Measurements from ENCODE around the gene TSPAN33. TPM values are rescaled to one million over a fixed set of nuclear protein-coding genes. Genes with fewer than 3 reads are reported as not detected.

The TSPAN33 gene, protein sequence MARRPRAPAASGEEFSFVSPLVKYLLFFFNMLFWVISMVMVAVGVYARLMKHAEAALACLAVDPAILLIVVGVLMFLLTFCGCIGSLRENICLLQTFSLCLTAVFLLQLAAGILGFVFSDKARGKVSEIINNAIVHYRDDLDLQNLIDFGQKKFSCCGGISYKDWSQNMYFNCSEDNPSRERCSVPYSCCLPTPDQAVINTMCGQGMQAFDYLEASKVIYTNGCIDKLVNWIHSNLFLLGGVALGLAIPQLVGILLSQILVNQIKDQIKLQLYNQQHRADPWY
- total RNA-seq (2014; rRNA removed; shearing (Covaris generic); ENCODE audit: low replicate concordance) = 11.1 and 21.8 TPM in 2 replicates

DNA sequence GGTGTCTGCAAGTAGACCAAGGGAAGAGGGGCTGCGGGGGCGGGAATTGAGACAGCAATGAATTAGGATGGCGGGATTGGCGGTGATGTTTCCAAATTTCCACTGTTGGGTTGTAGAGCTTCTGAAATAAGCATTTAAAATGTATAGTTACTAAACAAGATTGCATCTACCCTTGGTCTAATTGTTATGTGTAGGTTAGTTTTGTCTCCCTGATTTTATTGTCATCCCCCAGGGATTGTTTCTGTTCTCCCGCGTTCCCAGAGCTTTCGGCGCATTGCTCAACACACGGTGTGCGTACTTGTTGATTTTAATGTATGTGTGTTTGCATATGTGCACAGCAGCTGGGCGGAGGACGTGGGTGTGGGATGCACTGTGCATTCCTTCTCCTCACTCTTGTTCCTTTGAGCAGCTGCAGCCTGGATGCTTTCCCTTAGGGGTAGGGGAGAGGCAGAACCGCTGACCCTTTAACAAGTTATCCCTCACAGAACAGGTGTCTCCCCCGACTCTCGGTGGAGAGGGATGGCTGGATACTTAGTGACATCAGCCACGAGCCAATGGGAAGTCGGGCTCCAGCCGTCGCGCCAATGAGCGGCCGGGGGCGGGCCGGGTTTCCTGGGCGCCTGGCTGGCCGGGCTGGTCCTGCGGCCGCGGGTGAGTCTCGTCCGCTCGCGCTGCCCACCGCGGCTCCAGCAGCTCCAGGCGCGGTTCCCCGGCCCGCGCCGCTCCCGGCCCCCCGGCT lies at the start of gene TSPAN33:
Gene TSPAN33, plus strand, starts transcription at position 613 of the 739 bp plus-strand sequence. CDS start 274 bp downstream, outside the sequence.
- DNase-seq = peak; percentile 86
- H3K4me2 ChIP-seq (ENCODE audit: low read depth, low read length, poor library complexity, severe bottlenecking) = peak within 1 kb of the TSS; percentile 93
- H3K9ac ChIP-seq (ENCODE audit: low read length) = peak within 1 kb of the TSS; percentile 73
- no peak within 1 kb of the TSS for H3K27ac ChIP-seq (ENCODE audit: low read length)
- peak within 1 kb of the TSS; percentile 56; the same call in 1 of the 2 replicates for H2AFZ ChIP-seq (ENCODE audit: low read length)
- 0 out of 2 replicates have a peak, but pooled peaks cover 5% of the 10 kb centered on the region for H4K20me1 ChIP-seq (ENCODE audit: insufficient read depth, low read depth, low read length)
- H3K79me2 ChIP-seq (ENCODE audit: low read length) = no peaks in the 10 kb centered on the region
- peak within 1 kb of the TSS; percentile 75 for H3K4me3 ChIP-seq (ENCODE audit: low read length)
- H3K9me3 ChIP-seq (ENCODE audit: low read length) = no peaks in the 10 kb centered on the region
- peaks cover 29% of the 10 kb centered on the region for H3K4me1 ChIP-seq (ENCODE audit: low read length)
- H3K9me2 ChIP-seq (replicated peaks; ENCODE audit: insufficient read depth, low read length) = no peaks in the 10 kb centered on the region
- H3K36me3 ChIP-seq (ENCODE audit: insufficient read depth, low read length) = no peaks in the 10 kb centered on the region
- H3K27me3 ChIP-seq (ENCODE audit: low read length) = no peaks in the 10 kb centered on the region

DNA sequence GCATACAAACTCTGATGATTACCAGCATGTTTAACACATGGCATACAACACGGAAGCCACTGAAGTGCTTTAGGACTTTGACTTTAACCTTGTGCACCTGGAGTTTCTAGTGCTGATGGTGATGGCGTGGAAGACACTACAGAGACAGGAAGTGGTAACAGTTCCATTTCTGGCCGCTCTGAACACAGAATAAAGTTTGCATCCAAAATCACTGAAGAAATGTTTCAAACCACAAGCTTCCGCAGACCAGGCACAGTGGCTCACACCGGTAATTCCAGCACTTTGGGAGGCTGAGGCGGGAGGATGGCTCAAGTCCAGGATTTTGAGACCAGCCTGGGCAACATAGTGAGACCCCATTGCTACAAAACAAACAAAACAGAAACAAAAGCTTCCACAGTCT lies 49.2 kb upstream of the TSPAN33 start:
- Histone ChIP-seq H3K36me3 (ENCODE audit: insufficient read depth, low read length) (no peaks in the 10 kb centered on the region), H4K20me1 (ENCODE audit: insufficient read depth, low read depth, low read length) (no peaks in the 10 kb centered on the region), H3K9me3 (ENCODE audit: low read length) (no peaks in the 10 kb centered on the region), H3K4me3 (ENCODE audit: low read length) (no peak overlapping the region), H2AFZ (ENCODE audit: low read length) (peak overlapping the region; percentile 39; the same call in 1 of the 2 replicates), H3K9ac (ENCODE audit: low read length) (no peak overlapping the region), H3K9me2 (replicated peaks; ENCODE audit: insufficient read depth, low read length) (no peaks in the 10 kb centered on the region), H3K79me2 (ENCODE audit: low read length) (no peaks in the 10 kb centered on the region), H3K4me1 (ENCODE audit: low read length) (peaks cover 27% of the 10 kb centered on the region), H3K27me3 (ENCODE audit: low read length) (no peaks in the 10 kb centered on the region), H3K4me2 (ENCODE audit: low read depth, low read length, poor library complexity, severe bottlenecking) (peak overlapping the region; percentile 14), H3K27ac (ENCODE audit: low read length) (no peak overlapping the region)
- DNase-seq = peak; percentile 71

DNA sequence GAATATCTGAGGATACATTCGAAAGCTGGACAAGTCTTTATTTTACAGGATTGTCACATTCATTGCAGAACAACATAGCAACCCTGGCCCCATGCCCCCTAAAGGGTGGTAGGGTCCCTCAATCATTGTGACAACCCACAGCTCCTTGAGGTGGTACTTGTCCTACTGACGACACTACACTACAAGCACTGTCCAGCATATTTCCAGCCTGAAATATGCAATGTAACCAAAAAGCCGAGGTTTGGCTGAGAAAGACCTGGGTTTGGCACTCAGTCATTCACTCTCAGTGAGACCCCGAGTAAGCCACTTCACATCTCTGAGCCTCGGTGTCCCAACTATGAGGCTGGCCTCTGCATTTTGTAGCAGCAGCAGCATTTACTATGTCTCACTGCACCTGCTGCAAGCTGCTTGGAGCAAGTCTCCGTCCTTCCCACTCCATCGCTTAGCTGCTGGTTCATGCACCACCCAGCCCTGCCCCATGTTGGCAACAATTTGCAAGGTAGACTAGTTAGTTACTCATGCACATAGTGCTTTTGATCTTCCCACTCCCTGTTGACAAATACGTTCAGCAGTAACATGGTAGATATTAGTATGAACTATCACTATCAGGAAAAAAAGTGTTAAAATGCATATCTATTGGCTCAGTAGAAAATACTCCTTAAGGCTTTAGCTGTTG lies 46.0 kb upstream of the TSPAN33 start:
- H2AFZ ChIP-seq (ENCODE audit: low read length) = no peak overlapping the region
- no peaks in the 10 kb centered on the region for H4K20me1 ChIP-seq (ENCODE audit: insufficient read depth, low read depth, low read length)
- no peaks in the 10 kb centered on the region for H3K36me3 ChIP-seq (ENCODE audit: insufficient read depth, low read length)
- H3K9ac ChIP-seq (ENCODE audit: low read length) = no peak overlapping the region
- H3K27me3 ChIP-seq (ENCODE audit: low read length) = no peaks in the 10 kb centered on the region
- no peaks in the 10 kb centered on the region for H3K9me2 ChIP-seq (replicated peaks; ENCODE audit: insufficient read depth, low read length)
- H3K4me2 ChIP-seq (ENCODE audit: low read depth, low read length, poor library complexity, severe bottlenecking) = no peak overlapping the region
- DNase-seq = no peak
- no peak overlapping the region for H3K4me3 ChIP-seq (ENCODE audit: low read length)
- H3K27ac ChIP-seq (ENCODE audit: low read length) = no peak overlapping the region
- no peaks in the 10 kb centered on the region for H3K79me2 ChIP-seq (ENCODE audit: low read length)
- no peaks in the 10 kb centered on the region for H3K9me3 ChIP-seq (ENCODE audit: low read length)
- H3K4me1 ChIP-seq (ENCODE audit: low read length) = peaks cover 37% of the 10 kb centered on the region

DNA sequence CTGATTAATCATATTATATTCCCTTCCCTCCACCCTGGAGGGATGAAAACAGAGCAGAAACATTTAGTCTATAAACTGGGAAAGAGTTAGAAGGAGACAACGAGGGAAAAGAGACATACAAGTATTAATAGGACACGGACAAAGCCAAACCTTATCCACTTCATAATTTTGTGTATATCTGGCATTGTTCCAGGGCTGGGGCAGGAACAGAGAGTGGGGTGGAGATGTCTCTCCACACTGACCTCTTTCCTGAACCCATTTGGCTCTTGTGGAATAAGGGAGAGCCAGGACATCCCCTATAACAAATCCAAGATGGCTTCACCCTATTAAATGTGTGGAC lies 43.7 kb upstream of the TSPAN33 start:
- Histone ChIP-seq H2AFZ (ENCODE audit: low read length) (no peak overlapping the region), H3K9me3 (ENCODE audit: low read length) (no peaks in the 10 kb centered on the region), H3K27me3 (ENCODE audit: low read length) (no peaks in the 10 kb centered on the region), H3K4me1 (ENCODE audit: low read length) (peaks cover 28% of the 10 kb centered on the region), H3K9ac (ENCODE audit: low read length) (no peak overlapping the region), H3K36me3 (ENCODE audit: insufficient read depth, low read length) (no peaks in the 10 kb centered on the region), H3K4me2 (ENCODE audit: low read depth, low read length, poor library complexity, severe bottlenecking) (no peak overlapping the region), H4K20me1 (ENCODE audit: insufficient read depth, low read depth, low read length) (no peaks in the 10 kb centered on the region), H3K79me2 (ENCODE audit: low read length) (no peaks in the 10 kb centered on the region), H3K9me2 (replicated peaks; ENCODE audit: insufficient read depth, low read length) (no peaks in the 10 kb centered on the region), H3K4me3 (ENCODE audit: low read length) (no peak overlapping the region), H3K27ac (ENCODE audit: low read length) (no peak overlapping the region)
- no peak for DNase-seq

DNA sequence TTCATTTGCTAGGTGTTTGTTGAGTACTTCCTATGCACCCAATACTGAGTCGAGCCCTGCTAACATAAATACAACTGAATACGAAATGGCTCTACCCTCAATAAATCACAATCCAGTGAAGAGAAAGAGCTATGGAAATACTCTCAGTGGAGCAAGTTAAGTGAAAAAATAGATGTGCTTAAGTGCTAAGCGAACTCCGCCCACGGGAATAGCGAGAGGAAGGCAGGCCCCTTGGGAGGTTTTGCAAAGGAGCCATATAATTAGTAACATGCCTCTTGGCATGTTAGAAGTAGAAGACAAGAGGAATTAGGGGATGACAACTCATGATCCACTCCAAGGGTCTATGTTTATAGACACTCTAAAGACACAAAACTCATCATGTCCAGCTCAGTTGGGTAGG lies 42.8 kb upstream of the TSPAN33 start:
- no peak overlapping the region for H3K4me2 ChIP-seq (ENCODE audit: low read depth, low read length, poor library complexity, severe bottlenecking)

DNA sequence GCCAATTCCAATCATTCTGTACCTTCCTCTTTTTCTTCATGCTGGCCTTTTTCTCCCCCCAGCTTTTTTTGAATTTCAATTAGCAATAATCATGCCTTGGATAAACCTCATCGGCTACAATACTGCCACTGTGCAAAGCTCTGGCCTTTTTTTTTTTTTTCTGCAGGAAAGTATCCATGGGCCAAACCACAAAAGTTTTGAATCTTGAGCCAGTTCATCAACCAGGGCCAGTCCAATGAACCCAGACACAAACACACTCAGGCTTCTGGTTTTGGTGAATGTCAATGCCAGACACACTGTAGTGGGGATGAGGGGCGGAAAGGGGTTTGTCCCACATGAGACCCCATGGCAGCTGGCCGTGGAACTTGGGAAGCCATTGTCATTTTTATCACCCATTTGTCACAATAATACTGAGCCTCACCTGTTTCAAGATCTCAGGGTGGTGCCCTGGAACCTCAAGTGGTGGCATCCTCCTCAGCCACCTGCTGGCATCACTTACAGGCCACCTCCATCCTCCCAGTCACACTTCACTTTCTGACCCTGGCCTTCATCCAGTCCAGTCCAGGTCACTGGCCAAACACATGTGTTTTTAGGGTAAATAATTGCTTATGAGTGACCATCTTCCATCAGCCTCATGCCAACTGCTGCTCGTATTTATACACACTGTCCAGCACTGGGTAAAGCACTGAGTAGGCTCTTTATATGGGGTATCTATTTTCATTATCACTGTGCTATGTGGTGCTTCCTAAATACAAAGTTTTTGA lies 40.8 kb upstream of the TSPAN33 start:
- no peak overlapping the region for H3K4me3 ChIP-seq (ENCODE audit: low read length)
- H3K79me2 ChIP-seq (ENCODE audit: low read length) = no peaks in the 10 kb centered on the region
- no peak overlapping the region for H2AFZ ChIP-seq (ENCODE audit: low read length)
- H3K4me1 ChIP-seq (ENCODE audit: low read length) = peaks cover 14% of the 10 kb centered on the region
- no peak overlapping the region for H3K4me2 ChIP-seq (ENCODE audit: low read depth, low read length, poor library complexity, severe bottlenecking)
- H4K20me1 ChIP-seq (ENCODE audit: insufficient read depth, low read depth, low read length) = no peaks in the 10 kb centered on the region
- H3K9ac ChIP-seq (ENCODE audit: low read length) = no peak overlapping the region
- H3K9me2 ChIP-seq (replicated peaks; ENCODE audit: insufficient read depth, low read length) = no peaks in the 10 kb centered on the region
- DNase-seq = no peak
- no peaks in the 10 kb centered on the region for H3K9me3 ChIP-seq (ENCODE audit: low read length)
- H3K27ac ChIP-seq (ENCODE audit: low read length) = no peak overlapping the region
- no peaks in the 10 kb centered on the region for H3K27me3 ChIP-seq (ENCODE audit: low read length)
- no peaks in the 10 kb centered on the region for H3K36me3 ChIP-seq (ENCODE audit: insufficient read depth, low read length)

More for the DNA sequence above, 42.8 kb upstream of the TSPAN33 start:
- no peak overlapping the region for H2AFZ ChIP-seq (ENCODE audit: low read length)
- H3K4me1 ChIP-seq (ENCODE audit: low read length) = peaks cover 28% of the 10 kb centered on the region
- H3K9me3 ChIP-seq (ENCODE audit: low read length) = no peaks in the 10 kb centered on the region
- no peak overlapping the region for H3K4me3 ChIP-seq (ENCODE audit: low read length)
- H4K20me1 ChIP-seq (ENCODE audit: insufficient read depth, low read depth, low read length) = no peaks in the 10 kb centered on the region
- H3K9me2 ChIP-seq (replicated peaks; ENCODE audit: insufficient read depth, low read length) = no peaks in the 10 kb centered on the region
- no peaks in the 10 kb centered on the region for H3K36me3 ChIP-seq (ENCODE audit: insufficient read depth, low read length)
- DNase-seq = no peak
- no peaks in the 10 kb centered on the region for H3K79me2 ChIP-seq (ENCODE audit: low read length)
- H3K9ac ChIP-seq (ENCODE audit: low read length) = no peak overlapping the region
- no peaks in the 10 kb centered on the region for H3K27me3 ChIP-seq (ENCODE audit: low read length)
- no peak overlapping the region for H3K27ac ChIP-seq (ENCODE audit: low read length)

DNA sequence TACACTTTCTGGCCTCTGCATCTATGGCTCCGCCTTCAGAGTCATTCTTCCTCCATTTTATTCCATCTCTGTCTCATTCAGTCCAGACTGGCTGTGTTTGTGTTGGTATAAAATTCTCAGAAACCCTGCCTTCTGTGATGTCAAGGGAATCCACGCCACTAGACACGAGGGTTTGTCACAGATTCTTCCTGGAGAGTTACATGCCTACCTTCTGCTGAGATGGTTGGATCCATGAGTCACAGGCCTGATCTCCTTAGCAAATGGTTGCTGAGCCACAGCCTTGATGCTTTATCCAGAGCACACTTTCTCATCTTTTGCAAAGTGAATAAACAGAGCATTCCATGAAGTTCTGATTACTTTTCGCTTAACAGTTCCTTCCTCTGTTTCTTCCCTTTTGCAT lies 35.9 kb upstream of the TSPAN33 start:
- no peaks in the 10 kb centered on the region for H3K9me3 ChIP-seq (ENCODE audit: low read length)
- no peak overlapping the region for H2AFZ ChIP-seq (ENCODE audit: low read length)
- H3K27me3 ChIP-seq (ENCODE audit: low read length) = no peaks in the 10 kb centered on the region
- H3K4me1 ChIP-seq (ENCODE audit: low read length) = no peaks in the 10 kb centered on the region
- H3K36me3 ChIP-seq (ENCODE audit: insufficient read depth, low read length) = no peaks in the 10 kb centered on the region
- H3K9ac ChIP-seq (ENCODE audit: low read length) = no peak overlapping the region
- H3K4me2 ChIP-seq (ENCODE audit: low read depth, low read length, poor library complexity, severe bottlenecking) = no peak overlapping the region
- H4K20me1 ChIP-seq (ENCODE audit: insufficient read depth, low read depth, low read length) = no peaks in the 10 kb centered on the region
- no peak for DNase-seq
- no peak overlapping the region for H3K4me3 ChIP-seq (ENCODE audit: low read length)
- no peaks in the 10 kb centered on the region for H3K79me2 ChIP-seq (ENCODE audit: low read length)
- H3K9me2 ChIP-seq (replicated peaks; ENCODE audit: insufficient read depth, low read length) = no peaks in the 10 kb centered on the region
- H3K27ac ChIP-seq (ENCODE audit: low read length) = no peak overlapping the region

Measured in Karpas-422 (cell line).